SK-N-MC (cell line): Measurements from ENCODE around the gene BCAR3.

Experiments used
- EZH2 ChIP-seq: fragments of 200-600 bp; sonication (generic); IDR thresholded peaks from one replicate; pipeline ENCODE4 v1.6.1; 2017; ENCODE audit warnings: antibody characterized with exemption
- POLR2AphosphoS5 ChIP-seq: IDR thresholded peaks from 2 replicates; pipeline ENCODE4 v1.6.1; 2012; ENCODE audit warnings: mild to moderate bottlenecking, low read depth, low read length, borderline replicate concordance

- TF ChIP-seq POLR2AphosphoS5, result no peak
- TF ChIP-seq EZH2, result no peak
Observed at GRCh38 chr1:93600663-93601062, 81.0 kb downstream of the BCAR3 start.
